Activated effector memory CD4-positive, alpha-beta T cell treated with anti-CD3 and anti-CD28 coated beads, Interleukin-2, amount 50 U/mL, for 16 hours (primary cell): ENCODE data around the gene MPP3.
"Not testable (repeated sequence)": the region's sequence is repeated elsewhere in the genome, so short reads cannot be mapped to it uniquely, and the experiment has no call there.

Source experiments
- DNase-seq: peaks from one replicate; pipeline ENCODE4 v3.0.0-alpha.2; 2020

MPP3 gene

DNA sequence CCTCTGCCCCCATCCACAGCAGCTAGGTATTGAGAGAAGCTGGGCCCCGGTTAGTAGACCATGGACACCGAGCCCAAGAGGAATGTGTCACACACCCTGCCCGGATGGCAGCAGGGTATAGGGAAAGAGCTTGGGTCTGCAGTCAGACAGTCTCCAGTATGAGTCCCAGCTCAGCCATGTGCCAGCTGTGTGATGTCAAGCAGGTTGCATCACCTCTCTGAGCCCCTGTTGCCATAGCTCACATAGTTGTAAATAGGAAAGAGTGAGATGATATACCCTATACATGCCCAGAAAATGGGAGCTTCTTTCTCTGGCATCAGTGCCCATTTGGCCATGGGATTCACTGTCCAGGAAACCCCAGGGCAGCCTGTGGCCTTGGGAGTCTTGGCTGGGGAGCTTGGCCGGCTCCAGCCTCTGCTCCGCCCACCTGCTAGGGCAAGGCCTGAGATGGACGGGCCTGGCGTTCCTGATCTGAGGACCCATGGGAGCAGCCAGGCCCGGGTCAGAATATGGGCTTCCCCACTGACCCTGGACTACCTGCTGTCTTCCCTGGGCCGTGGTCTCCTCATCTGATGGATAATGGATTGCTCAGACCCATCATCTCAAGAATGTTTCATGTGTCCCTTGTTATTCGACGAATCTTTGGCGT is 27.3 kb upstream of the MPP3 start:
- no peak for DNase-seq

DNA sequence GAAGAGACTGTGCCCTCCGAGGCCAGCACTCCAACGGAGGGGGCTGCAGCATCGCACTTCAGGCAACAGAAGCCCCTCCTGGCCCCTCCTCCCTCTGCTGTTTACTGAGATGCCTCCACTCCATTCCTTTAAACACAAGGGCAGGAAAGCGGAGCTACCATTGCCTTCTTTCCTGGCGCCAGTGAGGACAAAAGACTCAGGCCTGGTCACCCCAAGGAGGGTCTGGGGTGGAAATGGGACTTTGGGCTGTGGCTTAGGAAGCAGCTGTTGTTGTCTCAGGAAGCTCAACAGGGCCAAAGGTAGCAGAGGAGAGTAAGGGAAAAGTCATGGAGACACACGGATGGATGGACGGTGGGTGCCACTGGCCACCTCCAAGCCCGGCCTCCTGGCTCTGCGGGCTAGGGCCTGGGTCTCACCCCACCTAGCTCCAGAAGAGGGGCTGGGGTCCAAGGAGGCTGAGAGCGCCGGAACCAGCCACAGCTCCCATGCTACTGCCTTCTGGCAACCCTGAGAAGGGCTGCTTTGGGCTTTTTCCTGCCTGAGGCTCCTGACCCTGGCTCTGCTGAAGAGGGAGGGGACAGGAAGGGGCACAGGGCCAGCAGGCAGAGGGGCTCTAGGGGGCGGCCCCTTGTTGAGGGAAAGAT is 25.1 kb upstream of the MPP3 start:
- DNase-seq, result no peak

DNA sequence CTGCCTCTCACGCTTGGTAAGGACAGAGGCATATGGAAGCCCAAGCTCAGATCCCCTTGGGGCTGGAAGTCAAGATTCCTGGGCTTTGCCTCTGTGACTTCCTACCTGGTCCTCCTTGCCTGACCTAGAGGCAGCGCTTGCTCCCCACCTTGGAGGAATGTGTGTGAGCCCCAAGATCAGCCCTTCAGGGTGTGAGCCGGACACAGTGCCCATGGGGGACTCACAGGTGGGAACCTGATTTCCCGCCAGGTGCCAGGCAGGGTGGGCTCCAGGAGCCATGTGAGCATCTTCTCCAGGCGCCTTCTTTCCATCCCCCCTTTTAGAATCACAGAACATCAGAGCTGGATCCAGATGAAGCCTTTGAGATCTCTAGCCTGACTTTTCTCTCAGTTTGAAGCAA is 24.2 kb upstream of the MPP3 start:
- DNase-seq, result no peak

DNA sequence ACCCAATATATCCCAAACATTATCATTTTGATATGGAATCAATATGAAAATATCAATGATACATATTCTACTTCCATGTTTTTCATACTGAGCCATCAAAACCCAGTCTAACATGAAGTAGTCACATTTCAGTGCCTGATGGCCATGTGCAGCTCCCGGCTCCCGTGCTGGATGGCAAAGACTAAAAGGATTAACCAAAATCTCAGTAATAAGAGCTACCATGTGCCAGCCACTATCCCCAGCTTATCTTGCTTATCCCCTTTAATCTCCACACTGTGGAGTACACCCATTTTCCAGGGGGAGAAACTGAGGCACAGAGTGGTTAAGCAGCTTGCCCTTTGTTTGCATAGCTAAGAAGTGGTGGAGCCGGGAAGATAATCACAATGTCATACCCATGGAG is 23.2 kb upstream of the MPP3 start:
- no peak for DNase-seq

DNA sequence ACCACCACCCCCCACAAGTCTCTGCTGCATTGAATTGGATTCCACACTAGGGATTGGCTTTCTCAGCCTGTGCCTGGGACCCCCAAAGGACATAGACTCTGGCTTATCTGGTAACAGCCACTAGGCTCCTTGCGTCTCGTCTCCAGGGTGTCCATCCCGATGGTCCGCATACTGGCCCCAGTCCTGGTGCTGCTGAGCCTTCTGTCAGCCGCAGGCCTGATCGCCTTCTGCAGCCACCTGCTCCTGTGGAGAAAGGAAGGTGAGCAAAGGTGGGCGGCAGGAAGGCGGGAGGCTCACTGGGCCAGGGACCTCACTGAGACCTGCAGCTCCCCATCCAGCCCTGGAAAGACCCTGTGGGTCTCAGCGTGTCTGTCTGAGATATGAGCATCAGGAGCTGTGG is 22.1 kb upstream of the MPP3 start:
- no peak for DNase-seq

DNA sequence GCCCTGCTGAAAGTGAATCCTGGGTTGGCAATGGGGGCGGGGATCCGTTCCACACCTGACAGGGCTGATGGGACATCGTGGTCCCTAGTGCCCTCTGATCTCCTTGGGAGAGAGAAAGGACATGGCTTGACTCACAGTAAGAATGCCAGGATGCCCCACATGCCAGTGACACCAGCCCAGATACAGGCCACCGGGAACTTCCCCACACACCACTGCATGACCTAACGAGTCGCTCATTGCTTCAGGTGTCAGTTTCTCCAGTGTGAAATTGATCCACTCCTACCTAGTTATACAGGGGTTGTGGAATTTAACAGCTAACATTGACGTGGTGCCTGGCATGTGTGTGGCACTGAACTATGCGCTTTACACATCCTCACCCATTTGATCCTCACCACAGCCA is 21.6 kb upstream of the MPP3 start:
- no peak for DNase-seq

DNA sequence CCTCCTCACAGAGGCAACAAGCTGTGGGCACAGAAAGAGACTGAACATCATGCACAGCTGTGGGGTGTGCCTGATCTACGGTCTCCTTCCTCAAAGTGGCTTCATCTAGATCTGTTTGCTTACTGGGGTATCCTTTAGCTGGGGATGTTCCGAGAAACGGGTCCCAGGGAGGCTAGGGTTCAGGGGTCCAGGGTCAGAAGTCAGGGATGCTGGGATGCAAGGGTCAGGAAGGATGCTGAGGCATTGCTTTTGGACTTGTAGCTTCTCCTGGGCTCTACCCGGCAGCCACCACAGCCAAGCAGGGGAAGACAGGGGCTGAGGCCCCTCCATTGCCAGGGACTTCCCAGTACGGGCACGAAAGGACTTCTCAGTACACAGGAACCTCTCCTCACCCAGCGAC is 20.6 kb upstream of the MPP3 start:
- DNase-seq, result no peak

DNA sequence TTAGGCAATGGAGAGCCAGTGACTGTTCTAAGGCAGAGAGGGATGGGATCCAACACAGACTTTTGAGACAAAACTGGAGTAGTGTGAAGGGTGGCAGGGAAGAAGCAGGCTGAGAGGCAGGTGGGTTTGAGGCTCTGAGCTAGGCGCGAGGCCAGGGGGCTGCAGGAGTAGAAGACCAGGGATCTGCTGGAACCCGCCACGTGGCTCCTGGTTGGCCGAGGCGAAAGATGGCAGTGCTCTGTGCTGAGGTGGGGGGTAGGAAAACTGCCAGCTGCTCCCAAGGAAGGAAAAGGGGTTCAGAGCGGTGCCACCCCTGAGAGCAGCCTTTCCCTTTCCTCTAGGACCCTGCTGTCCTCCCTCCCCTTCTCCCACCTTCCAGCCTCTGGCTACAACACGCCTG is 19.6 kb upstream of the MPP3 start:
- no peak for DNase-seq

DNA sequence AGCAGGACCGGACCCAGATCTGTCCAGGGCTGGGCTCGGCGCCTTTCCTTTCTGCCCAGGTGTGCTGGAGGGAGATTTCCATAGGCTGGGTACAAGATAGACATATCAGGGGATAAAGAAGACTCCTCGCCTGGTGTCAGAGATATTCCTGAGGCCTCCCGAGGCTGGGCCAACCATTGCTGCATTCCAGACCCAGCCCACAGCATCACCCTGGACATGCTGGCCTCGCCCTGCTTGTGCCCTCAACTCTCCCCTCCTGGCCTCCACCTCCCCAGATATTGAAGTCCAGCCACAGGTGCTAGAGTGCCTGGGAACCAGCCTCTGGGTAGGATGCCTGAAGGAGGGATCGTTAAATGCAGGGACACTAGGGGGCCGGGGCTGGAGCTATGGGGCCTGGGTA is 16.2 kb upstream of the MPP3 start:
- no peak for DNase-seq

DNA sequence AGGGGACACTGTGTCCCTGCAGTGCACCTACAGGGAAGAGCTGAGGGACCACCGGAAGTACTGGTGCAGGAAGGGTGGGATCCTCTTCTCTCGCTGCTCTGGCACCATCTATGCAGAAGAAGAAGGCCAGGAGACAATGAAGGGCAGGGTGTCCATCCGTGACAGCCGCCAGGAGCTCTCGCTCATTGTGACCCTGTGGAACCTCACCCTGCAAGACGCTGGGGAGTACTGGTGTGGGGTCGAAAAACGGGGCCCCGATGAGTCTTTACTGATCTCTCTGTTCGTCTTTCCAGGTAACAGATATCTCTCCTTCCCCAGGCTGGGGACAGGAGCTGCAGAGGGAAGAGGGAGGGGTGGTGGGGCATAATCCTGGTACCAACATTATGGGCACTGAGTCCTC is 15.7 kb upstream of the MPP3 start:
- DNase-seq, result no peak

DNA sequence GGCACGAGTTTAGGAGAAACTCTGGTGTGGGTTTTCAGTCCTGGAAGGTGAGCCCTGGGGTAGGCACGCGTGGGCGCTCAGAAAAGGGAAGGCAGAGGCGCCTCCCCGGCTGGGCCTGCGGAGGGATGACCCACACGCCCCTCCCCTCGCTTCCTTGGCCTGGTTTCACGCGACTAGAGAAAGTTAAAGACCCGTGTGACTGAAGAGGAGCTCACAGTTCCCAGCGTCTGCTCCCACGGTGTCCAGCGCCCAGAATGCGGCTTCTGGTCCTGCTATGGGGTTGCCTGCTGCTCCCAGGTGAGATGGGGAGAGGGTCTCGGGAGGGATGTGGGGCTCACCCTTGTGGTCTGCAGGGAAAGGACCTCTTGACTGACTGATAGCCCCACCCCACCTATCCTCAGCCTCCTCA is 14.0 kb upstream of the MPP3 start, which contains the start of gene CD300LG:
TSS of gene CD300LG (plus strand) at position 214 of the 409 bp plus-strand sequence. CDS start at position 255, 41 bp downstream.
- DNase-seq, result no peak

DNA sequence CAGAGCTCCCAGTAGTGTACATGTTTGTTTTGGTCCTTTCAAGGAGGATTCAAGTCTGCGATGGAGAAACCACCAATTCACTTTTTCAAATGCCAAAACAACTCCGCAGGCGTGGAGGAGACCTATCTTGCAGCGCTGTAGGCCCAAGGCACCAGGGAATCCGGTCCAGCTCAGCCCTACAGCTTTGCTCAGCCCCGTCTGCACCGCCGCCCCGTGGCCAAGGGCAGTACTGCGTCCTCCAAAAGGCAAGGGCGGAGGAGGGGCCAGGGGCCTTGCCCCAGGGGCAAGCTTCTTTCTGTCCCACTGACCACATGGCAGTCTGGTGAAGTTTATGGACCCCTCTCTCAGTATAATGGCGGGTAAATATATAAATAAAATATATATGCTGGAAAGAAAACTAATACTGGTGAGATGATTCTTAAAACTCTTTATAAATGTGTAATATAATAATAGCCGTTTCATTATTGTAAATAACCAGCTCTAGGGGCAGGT is 13.3 kb upstream of the MPP3 start:
- peak; percentile 92 for DNase-seq

DNA sequence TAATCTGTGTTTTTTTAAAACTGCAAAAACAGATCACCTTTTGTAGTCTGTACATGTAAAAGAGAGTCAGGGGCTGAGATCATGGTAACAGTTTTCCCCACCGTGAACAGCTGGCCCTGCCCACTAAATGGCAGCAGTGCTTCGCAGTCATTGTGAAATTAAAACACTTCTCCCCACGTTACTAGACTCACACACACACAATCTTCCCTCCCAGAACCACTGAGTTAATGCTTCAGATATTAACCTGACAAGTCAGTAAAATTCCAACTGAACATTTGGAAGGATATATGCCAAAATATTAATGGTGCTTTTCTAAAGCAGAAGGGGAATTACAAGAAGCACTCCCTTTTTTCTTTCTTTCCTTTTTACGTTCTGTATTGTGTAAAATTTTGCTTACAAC is 12.8 kb upstream of the MPP3 start:
- DNase-seq, result no peak

DNA sequence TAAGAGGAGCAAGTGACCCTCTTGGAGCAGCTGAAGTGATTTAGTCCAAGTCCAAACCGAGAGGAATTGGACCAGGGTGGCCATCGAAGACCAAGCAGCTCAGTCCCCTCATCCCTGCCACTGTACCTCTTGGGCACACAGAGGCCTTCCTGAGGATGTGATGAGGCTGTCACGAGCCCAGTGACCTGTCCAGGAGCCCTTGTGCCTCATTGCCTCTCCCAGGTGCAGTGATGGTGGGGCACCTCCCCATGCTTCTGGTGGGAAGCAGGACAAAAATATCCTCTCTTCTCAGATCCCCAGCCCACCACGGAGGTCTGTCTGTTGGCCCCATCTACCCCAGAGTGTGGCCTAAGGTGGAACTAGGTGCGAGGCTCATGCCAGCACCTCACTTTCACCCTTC is 11.3 kb upstream of the MPP3 start:
- no peak for DNase-seq

DNA sequence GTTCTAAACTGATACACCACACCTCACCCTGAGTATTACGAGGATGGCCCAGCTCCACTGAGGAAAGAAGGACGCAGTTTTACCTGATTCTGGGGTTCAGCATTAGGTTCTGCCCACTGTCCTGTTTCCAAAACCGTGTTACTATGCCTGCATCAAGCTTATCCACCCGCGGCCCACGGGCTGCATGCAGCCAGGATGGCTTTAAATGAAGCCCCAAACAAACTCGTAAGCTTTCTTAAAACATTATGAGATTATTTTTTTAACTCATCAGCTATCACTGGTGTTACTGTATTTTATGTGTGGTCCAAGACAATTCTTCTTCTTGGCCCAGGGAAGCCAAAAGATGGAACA is 10.0 kb upstream of the MPP3 start:
- no peak for DNase-seq

DNA sequence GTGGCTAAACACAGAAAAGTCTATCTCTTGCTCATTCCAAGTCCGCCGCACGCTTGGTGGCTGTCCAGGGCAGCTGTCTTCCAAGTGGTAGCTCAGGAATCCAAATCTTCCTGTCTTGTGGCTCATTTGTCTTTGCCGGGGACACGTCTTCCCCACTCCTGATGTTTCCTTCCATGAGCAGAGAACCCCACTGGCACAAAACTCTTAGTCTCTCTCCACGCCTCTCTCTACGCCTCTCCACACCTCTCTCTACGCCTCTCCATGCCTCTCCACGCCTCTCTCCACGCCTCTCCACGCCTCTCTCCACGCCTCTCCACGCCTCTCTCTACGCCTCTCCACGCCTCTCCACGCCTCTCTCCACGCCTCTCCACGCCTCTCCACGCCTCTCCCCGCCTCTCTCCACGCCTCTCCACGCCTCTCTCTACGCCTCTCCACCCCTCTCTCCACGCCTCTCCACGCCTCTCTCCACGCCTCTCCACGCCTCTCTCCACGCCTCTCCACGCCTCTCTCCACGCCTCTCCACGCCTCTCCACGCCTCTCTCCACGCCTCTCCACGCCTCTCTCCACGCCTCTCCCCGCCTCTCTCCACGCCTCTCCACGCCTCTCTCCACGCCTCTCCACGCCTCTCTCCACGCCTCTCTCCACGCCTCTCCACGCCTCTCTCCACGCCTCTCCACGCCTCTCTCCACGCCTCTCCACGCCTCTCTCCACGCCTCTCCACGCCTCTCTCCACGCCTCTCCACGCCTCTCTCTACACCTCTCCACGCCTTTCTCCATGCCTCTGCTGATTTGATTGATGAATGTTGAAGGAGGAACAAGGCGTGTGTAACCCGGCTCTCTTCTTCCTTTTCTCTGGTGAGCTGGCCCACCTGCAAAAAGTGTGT is 9.4 kb upstream of the MPP3 start:
- not testable (repeated sequence) for DNase-seq

DNA sequence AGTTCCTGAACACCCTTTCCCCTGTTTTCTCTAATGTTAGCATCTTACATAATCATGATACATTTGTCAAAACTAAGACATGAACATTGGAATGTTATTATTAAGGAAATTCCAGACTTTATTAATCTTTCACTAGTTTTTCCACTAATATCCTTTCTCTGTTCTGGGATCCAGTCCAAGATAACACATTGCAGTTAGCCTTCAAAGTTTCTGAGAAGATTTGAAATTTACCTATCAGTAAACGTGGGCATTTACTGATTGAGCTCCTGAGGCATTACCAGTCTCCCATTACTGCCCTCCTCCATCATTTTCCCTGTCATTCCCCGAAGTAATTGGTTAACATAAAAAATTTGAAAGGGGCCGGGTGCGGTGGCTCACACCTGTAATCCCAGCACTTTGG is 8.3 kb upstream of the MPP3 start:
- DNase-seq, result no peak

DNA sequence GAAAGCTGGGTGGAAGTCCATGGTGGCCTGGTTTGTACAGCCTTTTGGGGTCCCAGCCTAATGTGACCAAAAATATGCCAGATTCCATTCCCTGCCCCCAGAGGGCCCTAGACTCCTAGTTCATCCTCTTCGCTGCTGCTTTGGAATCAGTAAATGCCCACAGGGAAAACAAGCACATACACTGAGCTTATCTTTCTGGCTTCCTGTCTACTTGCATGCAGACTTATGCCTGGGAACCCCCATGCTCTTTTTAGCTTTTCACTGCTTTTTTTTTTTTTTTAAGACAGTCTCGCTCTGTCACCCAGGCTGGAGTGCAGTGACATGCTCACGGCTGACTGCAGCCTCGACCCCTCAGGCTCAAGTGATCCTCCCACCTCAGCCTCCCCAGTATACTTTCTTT is 7.9 kb upstream of the MPP3 start:
- DNase-seq, result no peak

DNA sequence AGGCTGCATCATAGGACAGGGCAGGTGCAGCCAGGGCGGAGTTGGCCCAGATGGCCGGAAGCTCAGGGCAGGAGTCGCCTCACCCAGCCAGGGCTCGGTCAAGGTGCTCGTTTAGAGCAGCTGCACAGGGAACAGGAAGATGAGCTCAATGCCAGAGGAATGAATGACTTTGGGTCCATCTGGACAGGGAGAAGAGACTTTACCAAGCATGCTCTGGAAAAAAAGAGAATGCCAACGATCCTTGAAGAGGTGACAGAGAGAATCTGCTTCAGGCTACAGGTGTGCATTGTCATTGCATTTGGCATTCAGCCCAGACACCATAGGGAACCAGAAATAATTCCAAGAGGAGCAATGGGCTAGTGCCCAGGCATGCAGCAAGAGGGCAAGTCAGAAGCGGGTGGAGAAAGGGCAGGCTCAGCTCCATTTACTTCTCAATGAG is 6.7 kb upstream of the MPP3 start:
- DNase-seq, result no peak

DNA sequence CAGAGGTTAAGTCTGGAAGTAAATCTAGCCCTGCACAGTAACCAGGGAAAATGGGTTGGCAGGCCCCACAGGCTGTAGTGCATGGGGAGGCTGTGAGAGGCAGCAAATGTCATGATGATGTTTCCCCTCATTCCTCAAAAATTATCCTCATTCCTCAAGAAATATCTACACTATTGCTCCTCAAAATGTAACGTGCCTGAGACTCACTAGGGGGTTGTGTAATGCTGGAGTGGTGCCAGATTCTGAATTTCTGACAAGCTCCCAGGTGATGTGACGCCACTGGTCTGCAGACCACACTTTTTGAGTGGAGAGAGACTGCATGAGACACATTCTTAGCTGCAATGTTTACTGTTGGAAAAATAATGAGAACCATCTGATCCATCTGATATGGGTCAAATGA is 1.2 kb upstream of the MPP3 start:
- DNase-seq, result no peak

DNA sequence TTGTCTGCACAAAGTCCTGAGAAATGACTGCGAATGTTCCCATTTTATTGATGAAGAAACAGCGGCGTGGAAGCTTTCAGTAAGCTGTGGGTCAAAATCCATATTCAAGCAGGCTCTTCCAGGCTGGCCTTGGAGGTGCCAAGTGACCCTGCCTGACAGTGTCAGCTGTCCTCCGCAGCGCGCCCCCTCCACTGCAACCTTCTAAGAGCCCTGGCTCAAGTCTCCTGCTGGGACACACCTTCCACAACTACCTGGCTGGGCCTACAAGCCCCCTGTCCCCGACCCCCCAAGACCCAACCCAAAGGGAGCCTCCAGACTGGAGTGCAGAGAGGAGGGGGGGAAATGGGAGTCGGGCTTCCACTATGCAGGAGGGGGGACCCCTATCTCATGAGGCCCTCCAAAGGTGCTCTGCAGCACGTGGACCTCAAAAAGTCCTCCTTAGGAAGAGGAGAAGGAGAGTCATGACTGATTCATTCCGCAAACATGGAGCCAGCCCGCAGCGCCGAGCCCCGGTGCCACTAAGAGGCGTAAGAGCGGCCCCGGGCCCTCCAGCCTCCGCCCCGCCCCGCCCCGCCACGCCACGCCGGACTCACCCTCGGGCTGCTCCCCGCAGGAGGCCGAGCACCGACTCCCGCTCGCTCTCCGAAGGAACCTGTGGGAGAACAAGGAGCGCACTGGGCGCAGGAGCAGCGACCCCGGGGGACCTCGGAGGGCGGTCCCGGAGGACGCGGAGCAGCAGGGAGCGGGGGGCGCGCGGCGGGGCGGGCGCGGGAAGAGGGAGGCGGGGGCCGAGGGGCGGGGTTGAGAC is 574 bp downstream of the MPP3 start:
- peak; percentile 67 for DNase-seq

DNA sequence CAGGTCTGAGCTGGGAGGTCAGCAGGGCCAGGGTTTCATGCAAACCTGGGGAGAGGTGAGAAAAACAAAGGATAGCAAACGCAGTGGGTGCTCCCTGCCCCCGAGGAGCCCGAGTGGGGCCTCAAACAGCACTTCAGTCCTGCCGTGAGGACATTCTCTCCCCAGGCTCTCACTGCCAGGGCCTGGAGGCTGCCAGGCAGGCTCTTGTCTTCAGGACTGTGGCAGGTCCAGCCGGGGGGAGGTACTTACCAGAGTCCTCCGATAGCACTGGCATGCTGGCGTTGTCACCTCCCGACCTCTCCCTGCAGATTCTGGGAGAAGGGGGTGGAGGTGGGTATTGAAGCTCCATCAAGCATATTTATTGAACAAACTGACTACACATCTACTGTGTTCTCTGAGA is 1.3 kb downstream of the MPP3 start:
- DNase-seq, result no peak

DNA sequence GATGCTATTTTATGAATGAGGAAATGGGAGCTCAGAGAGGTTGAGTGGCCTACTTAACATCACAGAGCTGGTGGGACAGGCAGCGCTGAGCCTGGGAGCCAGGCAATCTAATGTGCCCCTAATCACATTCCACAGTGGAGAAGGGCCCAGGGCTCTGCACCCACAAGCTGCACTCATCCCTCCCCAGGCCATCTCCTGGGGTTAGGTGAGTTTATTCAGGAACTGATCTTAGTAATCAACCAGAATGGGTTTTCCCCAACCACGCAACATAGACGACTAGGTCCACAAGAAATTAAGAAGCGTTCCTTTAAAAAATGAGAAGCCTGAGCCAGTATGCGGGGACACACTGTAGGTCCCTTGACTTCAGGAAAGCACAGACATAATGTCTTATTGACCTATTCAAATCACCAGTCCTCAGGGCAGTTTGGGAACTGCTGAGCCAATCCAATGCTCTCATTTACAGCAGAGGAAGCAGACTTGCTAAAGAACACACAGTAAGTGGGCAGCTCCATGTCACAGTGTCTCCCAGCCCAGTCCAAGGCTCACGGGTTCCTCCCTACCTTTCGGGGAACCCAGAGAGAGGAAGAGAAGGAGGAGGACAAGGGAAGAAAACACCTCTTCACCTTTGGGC is 2.3 kb downstream of the MPP3 start:
- no peak for DNase-seq
